Uterus (tissue), 2 donors: ENCODE data around the gene CRABP1.

Experiments used
- POLR2A ChIP-seq, 2 donors: fragments of 450-650 bp; IDR thresholded peaks; one replicate each; pipeline ENCODE4 v1.6.1; 2016; ENCODE audit warnings: antibody characterized with exemption in 2 of 2, mild to moderate bottlenecking in 1 of 2, moderate library complexity in 1 of 2
- TF ChIP-seq, protein P1 (sequence below), 4 experiments: fragments of 200-600 bp in 2 of 4; fragments of 450-650 bp in 2 of 4; sonication (generic) in 2 of 4; IDR thresholded peaks; one replicate each; pipeline ENCODE4 v1.5.1; 2016 to 2019; ENCODE audit warnings: antibody characterized with exemption in 4 of 4, mild to moderate bottlenecking in 2 of 4, moderate library complexity in 1 of 4

DNA sequence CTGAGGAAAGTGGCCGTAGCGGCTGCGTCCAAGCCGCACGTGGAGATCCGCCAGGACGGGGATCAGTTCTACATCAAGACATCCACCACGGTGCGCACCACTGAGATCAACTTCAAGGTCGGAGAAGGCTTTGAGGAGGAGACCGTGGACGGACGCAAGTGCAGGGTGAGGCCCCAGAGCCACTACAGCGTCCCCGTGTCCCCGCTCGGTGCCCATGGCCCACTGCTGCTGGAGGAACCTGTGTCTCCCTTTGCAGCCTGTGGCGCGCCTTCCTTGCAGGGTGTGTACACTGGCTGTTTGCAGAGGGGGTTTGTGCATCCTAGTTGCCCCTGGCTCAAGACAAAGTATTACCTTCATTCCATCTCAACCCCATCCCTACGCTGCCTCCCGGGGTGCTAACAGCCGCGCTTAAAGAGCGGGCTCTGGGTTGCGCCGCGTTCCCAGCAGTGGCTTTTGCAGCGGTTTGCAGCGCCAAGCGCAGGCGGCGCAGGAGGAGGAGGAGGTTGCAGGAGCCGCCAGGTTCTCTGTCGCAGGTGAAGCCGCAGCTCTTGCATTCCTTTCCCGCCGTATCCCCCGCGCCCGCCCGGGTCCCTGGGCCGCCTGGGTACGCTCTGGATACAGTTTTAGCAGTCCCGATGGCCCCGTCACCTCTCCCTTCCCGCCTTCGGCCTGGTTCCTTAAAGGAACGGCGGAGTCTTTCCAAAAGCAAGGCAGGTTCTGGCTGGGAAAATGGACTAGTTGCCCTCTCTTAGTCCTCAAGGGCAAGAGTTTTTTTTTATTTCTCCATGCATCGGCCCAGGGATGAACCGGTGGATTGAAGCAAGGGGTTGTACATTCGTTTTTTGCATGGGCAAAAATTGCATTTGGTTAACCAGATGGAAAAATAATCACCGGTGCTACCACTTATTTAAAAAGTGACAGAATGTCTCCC, 1.2 kb downstream of the CRABP1 start:
- TF ChIP-seq, protein P1, sequence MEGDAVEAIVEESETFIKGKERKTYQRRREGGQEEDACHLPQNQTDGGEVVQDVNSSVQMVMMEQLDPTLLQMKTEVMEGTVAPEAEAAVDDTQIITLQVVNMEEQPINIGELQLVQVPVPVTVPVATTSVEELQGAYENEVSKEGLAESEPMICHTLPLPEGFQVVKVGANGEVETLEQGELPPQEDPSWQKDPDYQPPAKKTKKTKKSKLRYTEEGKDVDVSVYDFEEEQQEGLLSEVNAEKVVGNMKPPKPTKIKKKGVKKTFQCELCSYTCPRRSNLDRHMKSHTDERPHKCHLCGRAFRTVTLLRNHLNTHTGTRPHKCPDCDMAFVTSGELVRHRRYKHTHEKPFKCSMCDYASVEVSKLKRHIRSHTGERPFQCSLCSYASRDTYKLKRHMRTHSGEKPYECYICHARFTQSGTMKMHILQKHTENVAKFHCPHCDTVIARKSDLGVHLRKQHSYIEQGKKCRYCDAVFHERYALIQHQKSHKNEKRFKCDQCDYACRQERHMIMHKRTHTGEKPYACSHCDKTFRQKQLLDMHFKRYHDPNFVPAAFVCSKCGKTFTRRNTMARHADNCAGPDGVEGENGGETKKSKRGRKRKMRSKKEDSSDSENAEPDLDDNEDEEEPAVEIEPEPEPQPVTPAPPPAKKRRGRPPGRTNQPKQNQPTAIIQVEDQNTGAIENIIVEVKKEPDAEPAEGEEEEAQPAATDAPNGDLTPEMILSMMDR (IDR thresholded peaks at IDR 0.05) = no peak
- no peak for TF ChIP-seq POLR2A (IDR thresholded peaks at IDR 0.05)
